ENCODE results near the gene ARMH3. TPM values are rescaled to one million over a fixed set of nuclear protein-coding genes. Genes with fewer than 3 reads are reported as not detected.

The ARMH3 gene
- total RNA-seq, 1 donor from 2014 or later: 6.3 TPM

- DNase-seq (ENCODE audit: low read depth) (no peak), FAIRE-seq (peak; percentile 50)
- no peaks in the 10 kb centered on the region for H3K27me3 ChIP-seq (ENCODE audit: control insufficient read depth, insufficient read depth, low read length)
- peaks cover 4% of the 10 kb centered on the region for H3K36me3 ChIP-seq (ENCODE audit: control insufficient read depth, insufficient read depth, low read length)
- H3K4me3 ChIP-seq (ENCODE audit: low read depth, low read length): no peak overlapping the region
- TF ChIP-seq CTCF (IDR thresholded peaks at IDR 0.05; ENCODE audit: insufficient read depth, low read length, severe bottlenecking): no peak
These were observed 205.2 kb downstream of the ARMH3 start for GRCh38 chr10:101850749-101851148.

- FAIRE-seq: no peak
- peaks cover 4% of the 10 kb centered on the region for H3K36me3 ChIP-seq (ENCODE audit: control insufficient read depth, insufficient read depth, low read length)
These were observed 207.1 kb downstream of the ARMH3 start for GRCh38 chr10:101848894-101849351.

GRCh38 chr10:101848408-101848807 is 207.6 kb downstream of the ARMH3 start:
- Histone ChIP-seq H3K4me3 (ENCODE audit: low read depth, low read length) (no peak overlapping the region), H3K27me3 (ENCODE audit: control insufficient read depth, insufficient read depth, low read length) (no peaks in the 10 kb centered on the region), H3K36me3 (ENCODE audit: control insufficient read depth, insufficient read depth, low read length) (peaks cover 4% of the 10 kb centered on the region)
- peak; percentile 60 for FAIRE-seq
- TF ChIP-seq CTCF (IDR thresholded peaks at IDR 0.05; ENCODE audit: insufficient read depth, low read length, severe bottlenecking): no peak
- DNase-seq (ENCODE audit: low read depth): no peak

More at GRCh38 chr10:101848894-101849351, 207.1 kb downstream of the ARMH3 start:
- Histone ChIP-seq H3K4me3 (ENCODE audit: low read depth, low read length) (no peak overlapping the region), H3K27me3 (ENCODE audit: control insufficient read depth, insufficient read depth, low read length) (no peaks in the 10 kb centered on the region)
- TF ChIP-seq CTCF (IDR thresholded peaks at IDR 0.05; ENCODE audit: insufficient read depth, low read length, severe bottlenecking): no peak
- DNase-seq (ENCODE audit: low read depth): no peak

GRCh38 chr10:101845893-101846292 is 210.1 kb downstream of the ARMH3 start:
- no peak for TF ChIP-seq CTCF (IDR thresholded peaks at IDR 0.05; ENCODE audit: insufficient read depth, low read length, severe bottlenecking)
- FAIRE-seq: no peak
- Histone ChIP-seq H3K4me3 (ENCODE audit: low read depth, low read length) (no peak overlapping the region), H3K36me3 (ENCODE audit: control insufficient read depth, insufficient read depth, low read length) (peaks cover 2% of the 10 kb centered on the region), H3K27me3 (ENCODE audit: control insufficient read depth, insufficient read depth, low read length) (no peaks in the 10 kb centered on the region)
- no peak for DNase-seq (ENCODE audit: low read depth)

- no peaks in the 10 kb centered on the region for H3K27me3 ChIP-seq (ENCODE audit: control insufficient read depth, insufficient read depth, low read length)
- FAIRE-seq (no peak), DNase-seq (ENCODE audit: low read depth) (no peak)
- H3K36me3 ChIP-seq (ENCODE audit: control insufficient read depth, insufficient read depth, low read length): peaks cover 2% of the 10 kb centered on the region
- H3K4me3 ChIP-seq (ENCODE audit: low read depth, low read length): no peak within 1 kb of the TSS
- peak; percentile 59 for TF ChIP-seq CTCF (IDR thresholded peaks at IDR 0.05; ENCODE audit: insufficient read depth, low read length, severe bottlenecking)
These were observed 212.6 kb downstream of the ARMH3 start, which contains the start of gene KCNIP2 for GRCh38 chr10:101843032-101844021. KCNIP2 (minus strand) TSS chr10:101843800; CDS start chr10:101843568, 232 bp downstream.

Measured in bronchial epithelial cell (primary cell).